K562 (cell line): Measurements from ENCODE around the gene PPP1CA. TPM values are rescaled to one million over a fixed set of nuclear protein-coding genes. Genes with fewer than 3 reads are reported as not detected.
A peak's percentile ranks its signal among the peaks of the same experiment; 100 is the strongest.

Experiments
- COPS2 ChIP-seq: fragments of 450-650 bp; conservative IDR thresholded peaks from 2 replicates; pipeline ENCODE4 v1.6.1; 2016; ENCODE audit warnings: mild to moderate bottlenecking, moderate library complexity
- ETS1 ChIP-seq: conservative IDR thresholded peaks from 2 replicates; pipeline ENCODE4 v1.6.1; 2011; ENCODE audit warnings: low read depth, mild to moderate bottlenecking, low read length; ENCODE audit not compliant: control insufficient read depth
- ETS2 ChIP-seq: IDR thresholded peaks from 2 replicates; pipeline ENCODE4 v1.6.1; 2016; ENCODE audit warnings: borderline replicate concordance, missing genetic modification characterization, mild to moderate bottlenecking, moderate library complexity, missing compliant biosample characterization; ENCODE audit not compliant: poor library complexity, severe bottlenecking
- FOXA3 ChIP-seq, 2 experiments: fragments of 450-650 bp in 1 of 2; sonication (generic) in 1 of 2; formaldehyde crosslinking; IDR thresholded peaks in 1 of 2; conservative IDR thresholded peaks in 1 of 2; 2 replicates each; pipeline versions ENCODE4 v1.4.0 to v1.8.0; 2020 to 2022; ENCODE audit warnings: mild to moderate bottlenecking in 2 of 2, missing genetic modification reagents in 1 of 2
- GABPB2 ChIP-seq: fragments of 250-450 bp; sonication (Bioruptor Pico); conservative IDR thresholded peaks from 2 replicates; pipeline ENCODE4 v1.5.1; 2021; ENCODE audit warnings: mild to moderate bottlenecking
- KLF10 ChIP-seq: fragments of 250-450 bp; sonication (Bioruptor Pico); IDR thresholded peaks from 2 replicates; pipeline ENCODE4 v1.6.1; 2021; ENCODE audit warnings: matching md5 sums
- MAFK ChIP-seq: IDR thresholded peaks from 2 replicates; pipeline ENCODE4 v1.6.1; 2011; ENCODE audit warnings: low read length, improper control_type of control experiment
- MEF2D ChIP-seq: conservative IDR thresholded peaks from 2 replicates; pipeline ENCODE4 v1.6.1; 2016; ENCODE audit warnings: low read depth, missing genetic modification characterization, missing compliant biosample characterization
- MEIS2 ChIP-seq: fragments of 450-650 bp; IDR thresholded peaks from 2 replicates; pipeline ENCODE4 v1.6.1; 2014; ENCODE audit warnings: mild to moderate bottlenecking; ENCODE audit not compliant: partially characterized antibody
- MTA1 ChIP-seq: fragments of 450-650 bp; IDR thresholded peaks from 2 replicates; pipeline ENCODE4 v1.6.1; 2017; ENCODE audit warnings: borderline replicate concordance
- NEUROD1 ChIP-seq: fragments of 150-350 bp; IDR thresholded peaks from 2 replicates; pipeline ENCODE4 v1.6.1; 2014; ENCODE audit warnings: borderline replicate concordance, low read length, low read depth; ENCODE audit not compliant: partially characterized antibody
- PHB ChIP-seq: fragments of 250-450 bp; sonication (Bioruptor Pico); IDR thresholded peaks from 2 replicates; pipeline ENCODE4 v1.5.0; 2021
- POLR3G ChIP-seq: IDR thresholded peaks from 2 replicates; pipeline ENCODE4 v1.6.1; 2011; ENCODE audit not compliant: insufficient read length, insufficient replicate concordance; ENCODE audit errors: extremely low read depth
- PTBP1 ChIP-seq: fragments of 200-400 bp; formaldehyde crosslinking; IDR thresholded peaks from 2 replicates; pipeline ENCODE4 v1.6.1; 2017; ENCODE audit warnings: low read depth, low read length
- TFAM ChIP-seq: fragments of 250-450 bp; sonication (Bioruptor Pico); conservative IDR thresholded peaks from 2 replicates; pipeline ENCODE4 v1.5.0; 2021; ENCODE audit warnings: mild to moderate bottlenecking, moderate library complexity
- ZBTB2 ChIP-seq: fragments of 450-650 bp; IDR thresholded peaks from 2 replicates; pipeline ENCODE4 v1.6.1; 2016; ENCODE audit warnings: antibody characterized with exemption
- ZBTB7A ChIP-seq: IDR thresholded peaks from 2 replicates; pipeline ENCODE4 v1.6.1; 2011; ENCODE audit warnings: low read depth, mild to moderate bottlenecking, low read length, moderate library complexity, borderline replicate concordance; ENCODE audit not compliant: control insufficient read depth
- ZNF133 ChIP-seq: fragments of 250-450 bp; sonication (Bioruptor Pico); IDR thresholded peaks from 2 replicates; pipeline ENCODE4 v1.4.0; 2020; ENCODE audit warnings: mild to moderate bottlenecking
- ZNF445 ChIP-seq: fragments of 250-450 bp; sonication (Bioruptor Pico); IDR thresholded peaks from 2 replicates; pipeline ENCODE4 v1.4.0; 2020; ENCODE audit warnings: low read depth, mild to moderate bottlenecking, moderate library complexity
- polyA plus RNA-seq, 8 experiments: library from polyadenylated mRNA; depleted of rRNA in 4 of 8; stranded (reverse) in 5 of 8; unstranded in 3 of 8; fragments of >200 nt; fragmentation: Nextera tagmentation in 2 of 8; fragmentation: Illumina TruSeq in 1 of 8; extraction: Ambion mirVana in 2 of 8; extraction: Trizol in 1 of 8; gene quantifications; 2 replicates each; pipeline versions ENCODE4 v1.2.1 to v1.2.3, GENCODE V29; 2011 to 2014; ENCODE audit warnings: inconsistent platforms in 1 of 8, missing spikeins in 1 of 8
- total RNA-seq, 7 experiments: library from RNA; depleted of rRNA in 6 of 7; stranded (reverse); fragments of >200 nt in 6 of 7; fragmentation: Illumina TruSeq in 2 of 7; extraction: Trizol in 2 of 7; gene quantifications; 2 replicates each; pipeline versions ENCODE4 v1.2.1 to v1.2.3, GENCODE V29; 2011 to 2021; ENCODE audit warnings: low replicate concordance in 1 of 7
- TF ChIP-seq, protein P1 (sequence below): fragments of 450-650 bp; IDR thresholded peaks from 2 replicates; pipeline ENCODE4 v1.7.0; 2016; ENCODE audit warnings: borderline replicate concordance
- TF ChIP-seq, protein P2 (sequence below): sonication (generic); formaldehyde crosslinking; IDR thresholded peaks from 2 replicates; pipeline ENCODE4 v1.8.0; 2022; ENCODE audit warnings: missing genetic modification reagents, mild to moderate bottlenecking, moderate library complexity, borderline replicate concordance

The PPP1CA gene
- total and polyA plus RNA-seq, 9 of the 15 experiments (the other 6 are each of a cell fraction or from before 2014, with no cell fraction given): 18.2 to 242 (median 188) TPM

DNA sequence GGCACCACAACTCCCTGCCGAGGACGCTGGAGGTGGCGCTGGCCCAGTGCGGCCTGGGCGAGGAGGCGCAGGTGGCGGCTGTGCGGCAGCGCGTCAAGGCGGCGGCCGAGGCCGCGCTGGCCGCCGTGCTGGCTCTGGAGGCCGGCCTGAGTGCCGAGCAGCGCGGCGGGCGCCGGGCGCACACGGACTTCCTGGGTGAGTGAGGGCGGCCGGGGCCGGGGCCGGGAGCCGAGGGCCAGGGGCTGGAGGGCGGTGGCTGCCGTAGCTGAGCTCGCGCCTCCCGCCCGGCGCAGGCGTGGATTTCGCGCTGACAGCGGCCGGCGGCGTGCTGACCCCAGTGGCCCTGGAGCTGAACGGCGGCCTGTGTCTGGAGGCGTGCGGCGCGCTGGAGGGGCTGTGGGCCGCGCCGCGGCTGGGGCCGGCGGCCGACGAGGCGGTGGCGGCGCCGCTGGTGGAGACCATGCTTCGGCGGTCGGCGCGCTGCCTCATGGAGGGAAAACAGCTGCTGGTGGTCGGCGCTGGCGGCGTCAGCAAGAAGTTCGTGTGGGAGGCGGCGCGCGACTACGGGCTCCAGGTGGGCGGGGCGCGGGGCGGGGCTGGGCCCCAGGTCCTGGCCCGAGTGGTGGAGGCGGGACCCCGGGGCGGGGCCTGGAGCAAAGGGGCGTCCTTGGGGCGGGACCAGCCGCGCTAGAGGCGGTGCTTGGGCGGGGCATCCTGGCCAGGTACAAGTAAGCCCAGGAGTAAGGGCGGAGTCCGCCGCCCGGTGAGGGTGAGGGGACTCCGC is 19.2 kb upstream of the PPP1CA start (continued):
- TF ChIP-seq POLR3G (no peak), NEUROD1 (no peak), COPS2 (no peak), PTBP1 (no peak), TFAM (no peak), ZBTB2 (no peak), ZNF133 (CRISPR knock-in tag) (no peak), PHB (CRISPR knock-in tag) (no peak), ZBTB7A (peak; percentile 46; the same call in 1 of the 2 replicates), GABPB2 (no peak), KLF10 (CRISPR knock-in tag) (no peak), MAFK (no peak), MEF2D (no peak), MTA1 (no peak), ETS1 (peak; percentile 55; the same call in 1 of the 2 replicates), MEIS2 (peak; percentile 32), ZNF445 (no peak), ETS2 (tag) (no peak), FOXA3 (CRISPR knock-in tag; conservative IDR thresholded peaks at IDR 0.05 in 1 of 2, IDR thresholded peaks at IDR 0.05 in 1 of 2) (no peak)
- TF ChIP-seq, protein P1, sequence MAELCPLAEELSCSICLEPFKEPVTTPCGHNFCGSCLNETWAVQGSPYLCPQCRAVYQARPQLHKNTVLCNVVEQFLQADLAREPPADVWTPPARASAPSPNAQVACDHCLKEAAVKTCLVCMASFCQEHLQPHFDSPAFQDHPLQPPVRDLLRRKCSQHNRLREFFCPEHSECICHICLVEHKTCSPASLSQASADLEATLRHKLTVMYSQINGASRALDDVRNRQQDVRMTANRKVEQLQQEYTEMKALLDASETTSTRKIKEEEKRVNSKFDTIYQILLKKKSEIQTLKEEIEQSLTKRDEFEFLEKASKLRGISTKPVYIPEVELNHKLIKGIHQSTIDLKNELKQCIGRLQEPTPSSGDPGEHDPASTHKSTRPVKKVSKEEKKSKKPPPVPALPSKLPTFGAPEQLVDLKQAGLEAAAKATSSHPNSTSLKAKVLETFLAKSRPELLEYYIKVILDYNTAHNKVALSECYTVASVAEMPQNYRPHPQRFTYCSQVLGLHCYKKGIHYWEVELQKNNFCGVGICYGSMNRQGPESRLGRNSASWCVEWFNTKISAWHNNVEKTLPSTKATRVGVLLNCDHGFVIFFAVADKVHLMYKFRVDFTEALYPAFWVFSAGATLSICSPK: no peak
- TF ChIP-seq, protein P2, sequence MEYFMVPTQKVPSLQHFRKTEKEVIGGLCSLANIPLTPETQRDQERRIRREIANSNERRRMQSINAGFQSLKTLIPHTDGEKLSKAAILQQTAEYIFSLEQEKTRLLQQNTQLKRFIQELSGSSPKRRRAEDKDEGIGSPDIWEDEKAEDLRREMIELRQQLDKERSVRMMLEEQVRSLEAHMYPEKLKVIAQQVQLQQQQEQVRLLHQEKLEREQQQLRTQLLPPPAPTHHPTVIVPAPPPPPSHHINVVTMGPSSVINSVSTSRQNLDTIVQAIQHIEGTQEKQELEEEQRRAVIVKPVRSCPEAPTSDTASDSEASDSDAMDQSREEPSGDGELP (CRISPR knock-in tag): peak; percentile 92
